Adrenal gland (tissue), 12 donors: Measurements from ENCODE around the gene AKIRIN2. TPM values are rescaled to one million over a fixed set of nuclear protein-coding genes. Genes with fewer than 3 reads are reported as not detected.
A peak's percentile ranks its signal among the peaks of the same experiment; 100 is the strongest.
"Not testable (repeated sequence)": the region's sequence is repeated elsewhere in the genome, so short reads cannot be mapped to it uniquely, and the experiment has no call there.

Experiments
- DNase-seq, 7 donors: peaks; one replicate each; pipeline ENCODE4 v3.0.0-alpha.2; 2019 to 2020
- H3K27ac ChIP-seq, 5 donors: fragments of 200-600 bp; sonication (generic) in 4 of 5; 1 replicate in 3 of 5; 2 replicates in 2 of 5; pipeline versions ENCODE4 v1.5.1 to v1.8.0; 2016 to 2020; ENCODE audit warnings: mild to moderate bottlenecking in 1 of 5
- H3K27me3 ChIP-seq: fragments of 200-600 bp; 2 replicates; pipeline ENCODE4 v1.8.0; 2021
- H3K36me3 ChIP-seq, 2 donors: fragments of 200-600 bp; replicated peaks in 1 of 2; 1 replicate in 1 of 2; 2 replicates in 1 of 2; pipeline versions ENCODE4 v1.5.1 to v1.8.0; 2018 to 2022
- H3K4me1 ChIP-seq, 2 donors: fragments of 200-600 bp; replicated peaks in 1 of 2; 1 replicate in 1 of 2; 2 replicates in 1 of 2; pipeline versions ENCODE4 v1.5.1 to v1.8.0; 2018 to 2021
- H3K4me3 ChIP-seq, 4 donors: fragments of 200-600 bp; sonication (generic) in 3 of 4; one replicate each; pipeline ENCODE4 v1.5.1; 2016 to 2018
- H3K9me3 ChIP-seq, 3 donors: fragments of 200-600 bp; sonication (generic) in 1 of 3; replicated peaks in 1 of 3; 1 replicate in 2 of 3; 2 replicates in 1 of 3; pipeline versions ENCODE4 v1.5.1 to v1.8.0; 2016 to 2021
- POLR2A ChIP-seq, 2 donors: fragments of 450-650 bp; IDR thresholded peaks; one replicate each; pipeline ENCODE4 v1.6.1; 2017; ENCODE audit warnings: antibody characterized with exemption in 2 of 2, mild to moderate bottlenecking in 2 of 2, moderate library complexity in 1 of 2
- WGBS, 4 donors: extraction: QIAGEN DNeasy Blood & Tissue Kit in 2 of 4; methylation state at CpG; one replicate each; pipeline versions ENCODE4 v1.1.5 to v1.1.7; 2013 to 2017; 5-methylcytosine and 5-hydroxymethylcytosine counted together
- intact Hi-C, 2 donors: fragments of 100-400 bp; cut with DNase I; formaldehyde crosslinking; loops; one replicate each; pipeline versions ENCODE4 v1.14.1 to v1.15.0; 2022 to 2023
- polyA plus RNA-seq, 3 donors: library from polyadenylated mRNA; stranded (reverse); fragments of 200-250 nt in 2 of 3; fragments of 350-450 nt in 1 of 3; fragmentation: Illumina TruSeq in 1 of 3; extraction: RNeasy Lipid Tissue Mini Kit (QIAGEN cat#74804) in 1 of 3; gene quantifications; one replicate each; pipeline ENCODE4 v1.2.3, GENCODE V29; 2013 to 2014
- total RNA-seq, 9 donors: library from RNA; depleted of rRNA in 4 of 9; stranded (reverse); fragments of >200 nt in 4 of 9; fragments of 120-200 nt in 1 of 9; fragmentation: NEBNext Ultra II Directional in 1 of 9; extraction: Animal tissue kit (Norgen Biotek cat#: 25700) in 1 of 9; gene quantifications; one replicate each; pipeline versions ENCODE4 v1.1.0 to v1.2.4, GENCODE V29; 2013 to 2023
- TF ChIP-seq, protein P1 (sequence below), 6 experiments: fragments of 450-650 bp in 4 of 6; fragments of 200-600 bp in 2 of 6; sonication (generic) in 1 of 6; IDR thresholded peaks; 1 replicate in 5 of 6; 2 replicates in 1 of 6; pipeline versions ENCODE4 v1.5.1 to v1.8.0; 2016 to 2021; ENCODE audit warnings: antibody characterized with exemption in 6 of 6, mild to moderate bottlenecking in 2 of 6, moderate library complexity in 1 of 6
- donor health status: healthy with polysubstance abuse.
- donor health status: Bipolar disorder and iron deficiency.
- donor health status: DM: yes; HTN: yes; CAD: no.
- donor health status: DM: no; HTN: no; CAD: no.
- donor health status: DM: no; HTN: no; CAD: no.
- donor health status: DM: yes; HTN: yes; CAD: no.

AKIRIN2 gene
- total and polyA plus RNA-seq, 12 donors = 20.6 to 70.2 (median 53.2) TPM

DNA sequence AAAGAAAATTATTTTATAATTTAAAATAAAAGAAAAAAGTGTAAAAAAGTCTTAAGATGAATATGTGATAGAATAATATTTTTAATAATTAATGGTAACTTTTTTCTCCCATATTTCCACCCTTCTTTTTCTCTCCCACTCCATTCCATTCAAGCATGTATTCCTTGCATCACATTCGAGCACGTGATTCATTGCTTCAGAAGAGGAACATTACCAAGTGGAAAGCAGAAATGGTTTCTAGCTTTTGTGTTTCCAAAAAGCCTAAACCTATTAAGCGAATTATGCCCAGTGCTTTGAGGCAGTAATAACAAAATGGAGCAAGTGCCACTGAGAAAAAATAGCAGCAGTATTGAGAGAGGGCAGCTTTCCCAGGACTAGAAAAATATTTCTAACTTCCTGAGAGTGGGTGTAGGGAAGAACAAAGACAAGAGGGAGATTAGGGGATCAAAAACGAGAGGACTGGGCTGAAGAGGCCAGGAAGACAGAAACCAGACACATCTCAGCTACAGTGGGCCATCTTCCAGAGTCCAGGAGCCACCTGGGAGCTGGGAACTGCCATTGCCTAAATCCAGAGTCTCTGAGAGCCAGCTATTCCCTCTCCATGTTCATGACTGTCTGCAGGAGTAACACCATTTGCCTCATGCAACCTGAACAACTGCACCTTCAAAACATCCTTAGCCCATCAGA is 15.0 kb upstream of the AKIRIN2 start:
- H3K4me3 ChIP-seq = no peak overlapping the region
- no peaks in the 10 kb centered on the region for H3K9me3 ChIP-seq
- H3K4me1 ChIP-seq = no peaks in the 10 kb centered on the region
- WGBS, 4 donors = 59 to 67% (median 63%) methylated on average over 4 of the region's 4 CpGs
- peak overlapping the region in 1 of 5 donors; percentile 0 for H3K27ac ChIP-seq
- intact Hi-C loops = no loop called here
- TF ChIP-seq POLR2A (IDR thresholded peaks at IDR 0.05) = no peak
- TF ChIP-seq, protein P1, sequence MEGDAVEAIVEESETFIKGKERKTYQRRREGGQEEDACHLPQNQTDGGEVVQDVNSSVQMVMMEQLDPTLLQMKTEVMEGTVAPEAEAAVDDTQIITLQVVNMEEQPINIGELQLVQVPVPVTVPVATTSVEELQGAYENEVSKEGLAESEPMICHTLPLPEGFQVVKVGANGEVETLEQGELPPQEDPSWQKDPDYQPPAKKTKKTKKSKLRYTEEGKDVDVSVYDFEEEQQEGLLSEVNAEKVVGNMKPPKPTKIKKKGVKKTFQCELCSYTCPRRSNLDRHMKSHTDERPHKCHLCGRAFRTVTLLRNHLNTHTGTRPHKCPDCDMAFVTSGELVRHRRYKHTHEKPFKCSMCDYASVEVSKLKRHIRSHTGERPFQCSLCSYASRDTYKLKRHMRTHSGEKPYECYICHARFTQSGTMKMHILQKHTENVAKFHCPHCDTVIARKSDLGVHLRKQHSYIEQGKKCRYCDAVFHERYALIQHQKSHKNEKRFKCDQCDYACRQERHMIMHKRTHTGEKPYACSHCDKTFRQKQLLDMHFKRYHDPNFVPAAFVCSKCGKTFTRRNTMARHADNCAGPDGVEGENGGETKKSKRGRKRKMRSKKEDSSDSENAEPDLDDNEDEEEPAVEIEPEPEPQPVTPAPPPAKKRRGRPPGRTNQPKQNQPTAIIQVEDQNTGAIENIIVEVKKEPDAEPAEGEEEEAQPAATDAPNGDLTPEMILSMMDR (IDR thresholded peaks at IDR 0.05) = no peak
- no peaks in the 10 kb centered on the region for H3K36me3 ChIP-seq
- DNase-seq = no peak
- H3K27me3 ChIP-seq = no peaks in the 10 kb centered on the region

- no peak for DNase-seq
- H3K9me3 ChIP-seq = no peaks in the 10 kb centered on the region
- WGBS, 4 donors = 55 to 72% (median 63%) methylated on average over 2 of the region's 2 CpGs
- H3K4me3 ChIP-seq = no peak overlapping the region
- H3K36me3 ChIP-seq = no peaks in the 10 kb centered on the region
- no peaks in the 10 kb centered on the region for H3K27me3 ChIP-seq
- TF ChIP-seq, protein P1 (IDR thresholded peaks at IDR 0.05) = no peak
- TF ChIP-seq POLR2A (IDR thresholded peaks at IDR 0.05) = no peak
- intact Hi-C loops = no loop called here
- no peaks in the 10 kb centered on the region for H3K4me1 ChIP-seq
- H3K27ac ChIP-seq = no peak overlapping the region
These were observed 12.2 kb upstream of the AKIRIN2 start for GRCh38 chr6:87714093-87714842.

GRCh38 chr6:87712713-87713112 is 10.7 kb upstream of the AKIRIN2 start:
- H3K27ac ChIP-seq, H3K36me3 ChIP-seq, intact Hi-C loops, DNase-seq, H3K9me3 ChIP-seq, H3K4me1 ChIP-seq, H3K27me3 ChIP-seq, H3K4me3 ChIP-seq: not testable (repeated sequence)
- 89 to 99% (median 93%) methylated on average over 3 of the region's 3 CpGs for WGBS, 4 donors

GRCh38 chr6:87710090-87710489 is 8.1 kb upstream of the AKIRIN2 start:
- Histone ChIP-seq H3K4me1 (no peaks in the 10 kb centered on the region), H3K27me3 (no peaks in the 10 kb centered on the region), H3K9me3 (no peaks in the 10 kb centered on the region), H3K36me3 (no peaks in the 10 kb centered on the region), H3K4me3 (no peak overlapping the region), H3K27ac (no peak overlapping the region)
- intact Hi-C loops = no loop called here
- 77 to 91% (median 82%) methylated on average over 3 of the region's 3 CpGs for WGBS, 4 donors
- TF ChIP-seq, protein P1 (IDR thresholded peaks at IDR 0.05) = no peak
- no peak for TF ChIP-seq POLR2A (IDR thresholded peaks at IDR 0.05)
- no peak for DNase-seq

DNA sequence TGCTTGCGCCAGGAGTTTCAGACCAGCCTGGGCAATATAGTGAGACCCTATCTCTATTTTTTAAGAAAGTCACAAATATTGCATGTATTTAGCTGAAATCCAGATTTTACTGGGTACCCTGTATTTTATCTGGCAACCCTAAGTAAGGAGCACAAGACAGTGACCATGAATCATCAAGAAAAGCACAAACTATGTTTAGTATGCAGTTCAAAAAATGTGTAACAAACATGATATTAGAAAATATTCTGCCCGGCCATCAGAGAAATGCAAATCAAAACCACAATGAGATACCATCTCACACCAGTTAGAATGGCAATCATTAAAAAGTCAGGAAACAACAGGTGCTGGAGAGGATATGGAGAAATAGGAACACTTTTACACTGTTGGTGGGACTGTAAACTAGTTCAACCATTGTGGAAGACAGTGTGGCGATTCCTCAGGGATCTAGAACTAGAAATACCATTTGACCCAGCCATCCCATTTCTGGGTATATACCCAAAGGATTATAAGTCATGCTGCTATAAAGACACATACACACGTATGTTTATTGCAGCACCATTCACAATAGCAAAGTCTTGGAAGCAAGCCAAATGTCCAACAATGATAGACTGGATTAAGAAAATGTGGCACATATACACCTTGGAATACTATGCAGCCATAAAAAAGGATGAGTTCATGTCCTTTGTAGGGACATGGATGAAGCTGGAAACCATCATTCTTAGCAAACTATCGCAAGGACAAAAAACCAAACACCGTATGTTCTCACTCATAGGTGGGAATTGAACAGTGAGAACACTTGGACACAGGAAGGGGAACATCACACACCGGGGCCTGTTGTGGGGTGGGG is 6.8 kb upstream of the AKIRIN2 start:
- not testable (repeated sequence) for H3K4me3 ChIP-seq, H3K4me1 ChIP-seq, H3K27me3 ChIP-seq, H3K9me3 ChIP-seq, DNase-seq, H3K36me3 ChIP-seq, H3K27ac ChIP-seq
- 77 to 91% (median 83%) methylated on average over 5 to 7 of the region's 7 CpGs for WGBS, 4 donors
- intact Hi-C loops = loop anchor here in 1 of 2 donors (10.0 kb wide), 1 partner anchor 86 kb away; no protein-coding TSS in a partner anchor
